Testis (tissue), 3 donors: ENCODE data around the gene MAEA. TPM values are rescaled to one million over a fixed set of nuclear protein-coding genes. Genes with fewer than 3 reads are reported as not detected.

Experiments used
- DNase-seq: peaks from one replicate; pipeline ENCODE4 v3.0.0-alpha.2; 2019
- H3K27ac ChIP-seq, 2 donors: fragments of 200-600 bp; sonication (generic); one replicate each; pipeline ENCODE4 v1.5.1; 2019
- H3K27me3 ChIP-seq: fragments of 200-600 bp; sonication (generic); one replicate; pipeline ENCODE4 v1.5.1; 2019
- H3K36me3 ChIP-seq: fragments of 200-600 bp; sonication (generic); one replicate; pipeline ENCODE4 v1.5.1; 2017; ENCODE audit warnings: low read depth; ENCODE audit errors: missing control alignments
- H3K4me1 ChIP-seq: fragments of 200-600 bp; sonication (generic); one replicate; pipeline ENCODE4 v1.5.1; 2019
- H3K4me3 ChIP-seq, 2 donors: fragments of 200-600 bp; sonication (generic); one replicate each; pipeline ENCODE4 v1.5.1; 2017 to 2019
- H3K9me3 ChIP-seq: fragments of 200-600 bp; sonication (generic); one replicate; pipeline ENCODE4 v1.5.1; 2017
- POLR2A ChIP-seq: fragments of 450-650 bp; IDR thresholded peaks from one replicate; pipeline ENCODE4 v1.6.1; 2017; ENCODE audit warnings: antibody characterized with exemption, mild to moderate bottlenecking, moderate library complexity
- WGBS, 2 donors: methylation state at CpG; one replicate each; pipeline ENCODE4 v1.1.5; 2018; 5-methylcytosine and 5-hydroxymethylcytosine counted together
- intact Hi-C: fragments of 100-400 bp; cut with DNase I; formaldehyde crosslinking; loops from one replicate; pipeline ENCODE4 v1.15.1; 2023; ENCODE audit warnings: low total_unique reads
- polyA plus RNA-seq: library from polyadenylated mRNA; stranded (reverse); fragments of 350-450 nt; fragmentation: Illumina TruSeq; extraction: RNeasy Lipid Tissue Mini Kit (QIAGEN cat#74804); gene quantifications from one replicate; pipeline ENCODE4 v1.2.3, GENCODE V29; 2014; ENCODE audit warnings: low read depth, low replicate concordance; ENCODE audit not compliant: insufficient read depth
- total RNA-seq, 2 donors: library from RNA; depleted of rRNA; stranded (reverse); fragments of >200 nt; gene quantifications; one replicate each; pipeline ENCODE4 v1.2.3, GENCODE V29; 2016
- TF ChIP-seq, protein P1 (sequence below), 3 experiments: fragments of 450-650 bp in 2 of 3; fragments of 200-600 bp in 1 of 3; sonication (generic) in 1 of 3; IDR thresholded peaks; one replicate each; pipeline ENCODE4 v1.5.1; 2016 to 2019; ENCODE audit warnings: antibody characterized with exemption in 3 of 3, mild to moderate bottlenecking in 2 of 3, moderate library complexity in 1 of 3

MAEA gene
- total and polyA plus RNA-seq, 3 donors from 2014 or later, result 71.2 to 129 (median 94.2) TPM

DNA sequence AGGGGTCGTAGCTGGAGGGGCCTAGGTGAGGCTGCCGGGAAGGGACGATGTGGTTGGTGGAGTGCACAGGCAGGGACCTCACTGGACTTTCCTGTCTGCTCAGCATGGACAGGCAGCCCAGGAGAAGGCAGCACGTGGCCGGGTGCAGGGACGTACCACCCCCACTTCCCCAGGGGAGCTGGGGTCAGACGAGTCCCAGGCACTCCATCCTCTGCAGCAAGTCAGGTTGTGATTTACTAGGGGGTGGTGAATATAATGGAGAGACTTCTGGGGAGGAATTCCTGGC is 39.2 kb upstream of the MAEA start:
- H3K4me1 ChIP-seq, result peaks cover 32% of the 10 kb centered on the region
- intact Hi-C loops, result no loop called here

DNA sequence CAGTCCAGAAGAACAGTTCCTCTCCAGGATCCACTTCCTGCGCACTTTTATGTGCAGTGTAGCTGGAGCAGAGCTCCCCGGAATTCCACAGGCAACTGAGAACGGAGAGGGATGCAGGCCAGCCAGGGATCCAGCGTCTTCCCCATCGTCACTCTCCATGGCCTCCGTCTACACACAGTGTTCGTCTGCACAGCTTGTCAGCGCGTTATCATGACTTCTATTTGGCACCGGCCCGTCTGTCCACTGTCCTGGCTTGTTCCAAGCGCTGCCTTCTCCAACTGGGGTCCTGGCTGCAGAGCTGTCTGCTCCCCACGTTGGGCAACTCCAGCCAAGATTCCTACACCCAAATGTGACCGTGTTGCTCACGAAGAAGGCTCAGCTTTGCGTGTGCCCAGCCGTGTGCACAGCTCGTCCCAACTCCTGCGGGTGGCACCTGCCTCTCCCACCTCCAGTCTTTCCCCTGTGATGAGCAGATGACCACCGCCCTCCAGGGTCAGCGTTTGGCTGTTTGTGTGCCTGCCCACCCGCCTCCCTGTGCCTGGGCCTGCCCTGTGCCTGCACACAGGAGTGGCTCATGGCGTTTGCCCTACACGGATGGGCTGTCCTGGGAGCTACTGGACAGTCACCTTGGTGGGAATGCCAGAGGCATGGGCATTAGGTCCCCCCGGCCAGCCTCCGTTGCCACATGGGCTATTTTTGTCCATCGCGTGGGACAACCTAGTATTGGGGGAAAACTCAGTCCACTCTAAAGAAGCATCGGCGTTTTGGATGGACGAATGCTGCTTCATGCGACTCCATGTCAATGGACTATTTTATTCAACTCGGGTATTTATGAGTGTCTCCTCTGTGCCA is 38.5 kb upstream of the MAEA start:
- Histone ChIP-seq H3K36me3 (no peaks in the 10 kb centered on the region), H3K27me3 (no peaks in the 10 kb centered on the region), H3K9me3 (no peaks in the 10 kb centered on the region), H3K4me3 (no peak overlapping the region), H3K4me1 (peaks cover 25% of the 10 kb centered on the region), H3K27ac (no peak overlapping the region)
- WGBS, 2 donors, result 73 to 77% methylated on average over 24 to 33 of the region's 33 CpGs
- no peak for DNase-seq
- TF ChIP-seq POLR2A, result no peak
- TF ChIP-seq, protein P1, sequence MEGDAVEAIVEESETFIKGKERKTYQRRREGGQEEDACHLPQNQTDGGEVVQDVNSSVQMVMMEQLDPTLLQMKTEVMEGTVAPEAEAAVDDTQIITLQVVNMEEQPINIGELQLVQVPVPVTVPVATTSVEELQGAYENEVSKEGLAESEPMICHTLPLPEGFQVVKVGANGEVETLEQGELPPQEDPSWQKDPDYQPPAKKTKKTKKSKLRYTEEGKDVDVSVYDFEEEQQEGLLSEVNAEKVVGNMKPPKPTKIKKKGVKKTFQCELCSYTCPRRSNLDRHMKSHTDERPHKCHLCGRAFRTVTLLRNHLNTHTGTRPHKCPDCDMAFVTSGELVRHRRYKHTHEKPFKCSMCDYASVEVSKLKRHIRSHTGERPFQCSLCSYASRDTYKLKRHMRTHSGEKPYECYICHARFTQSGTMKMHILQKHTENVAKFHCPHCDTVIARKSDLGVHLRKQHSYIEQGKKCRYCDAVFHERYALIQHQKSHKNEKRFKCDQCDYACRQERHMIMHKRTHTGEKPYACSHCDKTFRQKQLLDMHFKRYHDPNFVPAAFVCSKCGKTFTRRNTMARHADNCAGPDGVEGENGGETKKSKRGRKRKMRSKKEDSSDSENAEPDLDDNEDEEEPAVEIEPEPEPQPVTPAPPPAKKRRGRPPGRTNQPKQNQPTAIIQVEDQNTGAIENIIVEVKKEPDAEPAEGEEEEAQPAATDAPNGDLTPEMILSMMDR (IDR thresholded peaks at IDR 0.05), result no peak
- intact Hi-C loops, result no loop called here

More for the DNA sequence above, 39.2 kb upstream of the MAEA start:
- TF ChIP-seq POLR2A, result no peak
- TF ChIP-seq, protein P1 (IDR thresholded peaks at IDR 0.05), result no peak
- H3K27me3 ChIP-seq, result no peaks in the 10 kb centered on the region
- DNase-seq, result no peak
- peak overlapping the region in 1 of 2 donors; percentile 73 for H3K4me3 ChIP-seq
- WGBS, 2 donors, result 77% methylated on average over 6 to 7 of the region's 7 CpGs
- H3K36me3 ChIP-seq, result no peaks in the 10 kb centered on the region
- H3K9me3 ChIP-seq, result no peaks in the 10 kb centered on the region
- H3K27ac ChIP-seq, result no peak overlapping the region

DNA sequence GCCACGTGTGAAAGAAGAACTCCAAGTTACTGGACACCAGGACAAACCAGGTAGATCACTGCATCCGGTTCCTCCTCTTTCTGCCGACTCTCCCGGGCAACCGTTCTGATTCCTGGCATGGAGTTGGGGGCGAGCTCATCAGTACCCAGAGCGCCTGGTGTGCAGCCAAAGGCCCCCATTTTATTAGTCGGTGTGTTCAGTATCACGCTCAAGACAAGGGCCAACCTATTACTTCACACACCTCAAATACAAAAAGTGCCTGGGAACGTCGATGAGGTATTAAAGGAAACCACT is 38.0 kb upstream of the MAEA start:
- Histone ChIP-seq H3K36me3 (no peaks in the 10 kb centered on the region), H3K4me1 (peaks cover 20% of the 10 kb centered on the region), H3K27ac (no peak overlapping the region), H3K4me3 (no peak overlapping the region), H3K27me3 (no peaks in the 10 kb centered on the region), H3K9me3 (no peaks in the 10 kb centered on the region)
- WGBS, 2 donors, result 85 to 96% methylated on average over 11 of the region's 11 CpGs
- intact Hi-C loops, result no loop called here
- no peak for DNase-seq
- no peak for TF ChIP-seq POLR2A
- TF ChIP-seq, protein P1 (IDR thresholded peaks at IDR 0.05), result no peak

DNA sequence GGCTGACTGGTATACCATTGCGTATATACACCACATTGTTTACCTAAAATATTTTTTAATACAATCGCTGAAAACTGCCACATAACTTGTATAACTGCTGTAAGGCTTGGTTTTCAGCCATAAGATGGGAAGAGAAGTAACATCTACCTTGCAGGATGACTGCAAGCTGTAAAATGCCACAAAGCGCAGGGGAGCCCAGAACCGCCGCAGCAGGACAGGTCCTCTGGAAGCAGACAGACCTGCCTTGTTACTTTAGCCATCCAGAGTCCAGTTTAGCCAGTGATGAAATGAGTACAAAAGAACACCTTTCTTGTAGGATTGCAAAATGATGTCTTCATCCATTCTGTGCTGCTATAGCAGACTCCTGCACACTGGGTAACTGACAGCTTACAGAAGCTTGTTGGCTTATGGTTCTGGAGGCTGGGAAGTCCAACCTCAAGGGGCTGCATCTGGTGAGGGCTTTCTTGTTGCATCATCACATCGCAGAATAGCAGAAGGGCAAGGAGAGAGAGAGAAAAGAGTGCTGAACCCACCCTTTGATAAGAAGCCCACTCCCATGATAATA is 36.7 kb upstream of the MAEA start:
- DNase-seq, result no peak
- intact Hi-C loops, result no loop called here

More for the DNA sequence above, 36.7 kb upstream of the MAEA start:
- 94 to 95% methylated on average over 6 of the region's 6 CpGs for WGBS, 2 donors
- H3K9me3 ChIP-seq, result no peaks in the 10 kb centered on the region
- no peaks in the 10 kb centered on the region for H3K27me3 ChIP-seq
- H3K27ac ChIP-seq, result no peak overlapping the region
- TF ChIP-seq, protein P1 (IDR thresholded peaks at IDR 0.05), result no peak
- no peak for TF ChIP-seq POLR2A
- H3K36me3 ChIP-seq, result no peaks in the 10 kb centered on the region
- H3K4me1 ChIP-seq, result peaks cover 12% of the 10 kb centered on the region
- no peak overlapping the region for H3K4me3 ChIP-seq
